ENCODE data around the gene CUEDC2. TPM values are rescaled to one million over a fixed set of nuclear protein-coding genes. Genes with fewer than 3 reads are reported as not detected.

The CUEDC2 gene
- total and polyA plus RNA-seq, 4 donors: 14.4 to 36.1 (median 24.1) TPM

- TF ChIP-seq GABPA (IDR thresholded peaks at IDR 0.05 in 1 of 2, conservative IDR thresholded peaks at IDR 0.05 in 1 of 2): no peak
- no peak for TF ChIP-seq JUND (IDR thresholded peaks at IDR 0.05)
- TF ChIP-seq EGR1 (IDR thresholded peaks at IDR 0.05; ENCODE audit: low read depth in 2 of 2): no peak
- no peak for TF ChIP-seq SP1 (IDR thresholded peaks at IDR 0.05)
- TF ChIP-seq HNF4A (conservative IDR thresholded peaks at IDR 0.05): no peak
Observed at GRCh38 chr10:102392306-102392705, 40.1 kb downstream of the CUEDC2 start (continued).

GRCh38 chr10:102389894-102390293 lies 42.5 kb downstream of the CUEDC2 start:
- Histone ChIP-seq H3K9me3 (ENCODE audit: control insufficient read depth in 4 of 4, low read length in 3 of 4) (no peaks in the 10 kb centered on the region), H3K27me3 (ENCODE audit: control insufficient read depth in 4 of 4, insufficient read depth in 4 of 4, low read length in 3 of 4) (no peaks in the 10 kb centered on the region), H3K36me3 (ENCODE audit: control insufficient read depth in 4 of 4, insufficient read depth in 3 of 4, low read depth in 1 of 4, low read length in 3 of 4) (no peaks in the 10 kb centered on the region), H3K4me3 (ENCODE audit: low read depth in 1 of 3, low read length in 3 of 3) (no peak overlapping the region), H3K27ac (ENCODE audit: low read depth in 1 of 2, low read length in 2 of 2) (no peak overlapping the region), H3K9ac (ENCODE audit: low read depth in 1 of 2, low read length in 2 of 2) (no peak overlapping the region), H3K4me1 (ENCODE audit: control insufficient read depth in 4 of 4, insufficient read depth in 4 of 4, low read length in 3 of 4) (peaks cover 0 to 6% (median 2%) of the 10 kb centered on the region in 4 donors)
- TF ChIP-seq ATF3 (IDR thresholded peaks at IDR 0.05) (no peak), EGR1 (IDR thresholded peaks at IDR 0.05; ENCODE audit: low read depth in 2 of 2) (no peak), HNF4A (conservative IDR thresholded peaks at IDR 0.05) (no peak), RXRA (IDR thresholded peaks at IDR 0.05) (no peak), HNF4G (IDR thresholded peaks at IDR 0.05) (no peak)
- TF ChIP-seq, protein P1, sequence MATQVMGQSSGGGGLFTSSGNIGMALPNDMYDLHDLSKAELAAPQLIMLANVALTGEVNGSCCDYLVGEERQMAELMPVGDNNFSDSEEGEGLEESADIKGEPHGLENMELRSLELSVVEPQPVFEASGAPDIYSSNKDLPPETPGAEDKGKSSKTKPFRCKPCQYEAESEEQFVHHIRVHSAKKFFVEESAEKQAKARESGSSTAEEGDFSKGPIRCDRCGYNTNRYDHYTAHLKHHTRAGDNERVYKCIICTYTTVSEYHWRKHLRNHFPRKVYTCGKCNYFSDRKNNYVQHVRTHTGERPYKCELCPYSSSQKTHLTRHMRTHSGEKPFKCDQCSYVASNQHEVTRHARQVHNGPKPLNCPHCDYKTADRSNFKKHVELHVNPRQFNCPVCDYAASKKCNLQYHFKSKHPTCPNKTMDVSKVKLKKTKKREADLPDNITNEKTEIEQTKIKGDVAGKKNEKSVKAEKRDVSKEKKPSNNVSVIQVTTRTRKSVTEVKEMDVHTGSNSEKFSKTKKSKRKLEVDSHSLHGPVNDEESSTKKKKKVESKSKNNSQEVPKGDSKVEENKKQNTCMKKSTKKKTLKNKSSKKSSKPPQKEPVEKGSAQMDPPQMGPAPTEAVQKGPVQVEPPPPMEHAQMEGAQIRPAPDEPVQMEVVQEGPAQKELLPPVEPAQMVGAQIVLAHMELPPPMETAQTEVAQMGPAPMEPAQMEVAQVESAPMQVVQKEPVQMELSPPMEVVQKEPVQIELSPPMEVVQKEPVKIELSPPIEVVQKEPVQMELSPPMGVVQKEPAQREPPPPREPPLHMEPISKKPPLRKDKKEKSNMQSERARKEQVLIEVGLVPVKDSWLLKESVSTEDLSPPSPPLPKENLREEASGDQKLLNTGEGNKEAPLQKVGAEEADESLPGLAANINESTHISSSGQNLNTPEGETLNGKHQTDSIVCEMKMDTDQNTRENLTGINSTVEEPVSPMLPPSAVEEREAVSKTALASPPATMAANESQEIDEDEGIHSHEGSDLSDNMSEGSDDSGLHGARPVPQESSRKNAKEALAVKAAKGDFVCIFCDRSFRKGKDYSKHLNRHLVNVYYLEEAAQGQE (IDR thresholded peaks at IDR 0.05): no peak
- TF ChIP-seq, protein P2, sequence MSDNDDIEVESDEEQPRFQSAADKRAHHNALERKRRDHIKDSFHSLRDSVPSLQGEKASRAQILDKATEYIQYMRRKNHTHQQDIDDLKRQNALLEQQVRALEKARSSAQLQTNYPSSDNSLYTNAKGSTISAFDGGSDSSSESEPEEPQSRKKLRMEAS (IDR thresholded peaks at IDR 0.05): no peak
- TF ChIP-seq, protein P3, sequence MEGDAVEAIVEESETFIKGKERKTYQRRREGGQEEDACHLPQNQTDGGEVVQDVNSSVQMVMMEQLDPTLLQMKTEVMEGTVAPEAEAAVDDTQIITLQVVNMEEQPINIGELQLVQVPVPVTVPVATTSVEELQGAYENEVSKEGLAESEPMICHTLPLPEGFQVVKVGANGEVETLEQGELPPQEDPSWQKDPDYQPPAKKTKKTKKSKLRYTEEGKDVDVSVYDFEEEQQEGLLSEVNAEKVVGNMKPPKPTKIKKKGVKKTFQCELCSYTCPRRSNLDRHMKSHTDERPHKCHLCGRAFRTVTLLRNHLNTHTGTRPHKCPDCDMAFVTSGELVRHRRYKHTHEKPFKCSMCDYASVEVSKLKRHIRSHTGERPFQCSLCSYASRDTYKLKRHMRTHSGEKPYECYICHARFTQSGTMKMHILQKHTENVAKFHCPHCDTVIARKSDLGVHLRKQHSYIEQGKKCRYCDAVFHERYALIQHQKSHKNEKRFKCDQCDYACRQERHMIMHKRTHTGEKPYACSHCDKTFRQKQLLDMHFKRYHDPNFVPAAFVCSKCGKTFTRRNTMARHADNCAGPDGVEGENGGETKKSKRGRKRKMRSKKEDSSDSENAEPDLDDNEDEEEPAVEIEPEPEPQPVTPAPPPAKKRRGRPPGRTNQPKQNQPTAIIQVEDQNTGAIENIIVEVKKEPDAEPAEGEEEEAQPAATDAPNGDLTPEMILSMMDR (IDR thresholded peaks at IDR 0.05; ENCODE audit: low read depth, low read length, missing input control): no peak
- 94% methylated on average over 3 of the region's 3 CpGs for WGBS
- no peak for DNase-seq (ENCODE audit: low spot score)

DNA sequence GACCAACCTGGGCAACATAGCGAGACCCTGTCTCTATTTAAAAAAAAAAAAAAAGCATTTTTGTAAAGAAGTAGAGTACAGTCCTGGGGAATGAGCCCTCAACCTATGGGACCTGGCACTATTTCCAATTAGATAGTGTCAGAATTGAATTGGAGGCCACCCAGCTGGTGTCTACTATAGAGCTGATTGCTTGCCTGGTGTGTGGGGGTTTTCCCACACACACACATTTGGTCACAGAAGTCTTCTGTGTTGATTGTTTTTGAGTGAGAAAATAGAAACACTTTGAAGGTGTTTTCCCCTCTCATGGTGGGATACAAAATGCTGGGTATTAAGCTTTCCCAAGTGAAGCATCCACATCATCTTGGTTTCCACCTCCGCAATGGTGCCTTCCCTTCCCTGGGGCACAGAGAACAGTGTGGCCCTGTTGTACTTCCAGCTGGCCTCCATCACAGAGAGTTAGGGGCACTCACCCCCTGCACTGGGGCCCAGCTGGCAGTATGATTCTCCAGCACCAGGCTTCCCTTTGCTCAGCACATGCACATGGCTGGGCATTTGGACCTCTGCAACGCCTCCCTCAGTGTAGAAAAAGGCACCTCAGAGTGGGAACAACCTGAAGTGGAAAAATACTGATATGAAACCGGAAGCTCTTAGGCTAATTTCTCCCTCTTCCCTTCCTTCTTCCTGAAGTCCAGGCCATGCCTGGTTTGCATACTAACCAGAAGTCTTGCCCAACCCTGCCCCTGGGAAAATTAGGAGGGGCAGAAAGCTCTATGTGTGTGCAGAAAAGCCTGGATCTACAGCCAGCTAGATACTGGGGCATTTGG lies 47.6 kb downstream of the CUEDC2 start:
- Histone ChIP-seq H3K9me3 (ENCODE audit: control insufficient read depth in 4 of 4, low read length in 3 of 4) (no peaks in the 10 kb centered on the region), H3K27ac (ENCODE audit: low read depth in 1 of 2, low read length in 2 of 2) (no peak overlapping the region), H3K27me3 (ENCODE audit: control insufficient read depth in 4 of 4, insufficient read depth in 4 of 4, low read length in 3 of 4) (no peaks in the 10 kb centered on the region), H3K36me3 (ENCODE audit: control insufficient read depth in 4 of 4, insufficient read depth in 3 of 4, low read depth in 1 of 4, low read length in 3 of 4) (peaks cover 11 to 30% (median 17%) of the 10 kb centered on the region in 4 donors), H3K9ac (ENCODE audit: low read depth in 1 of 2, low read length in 2 of 2) (no peak overlapping the region), H3K4me1 (ENCODE audit: control insufficient read depth in 4 of 4, insufficient read depth in 4 of 4, low read length in 3 of 4) (no peaks in the 10 kb centered on the region), H3K4me3 (ENCODE audit: low read depth in 1 of 3, low read length in 3 of 3) (no peak overlapping the region)
- DNase-seq (ENCODE audit: low spot score): no peak
- TF ChIP-seq EGR1 (IDR thresholded peaks at IDR 0.05; ENCODE audit: low read depth in 2 of 2) (no peak), RAD21 (IDR thresholded peaks at IDR 0.05) (no peak), ATF3 (IDR thresholded peaks at IDR 0.05) (no peak), YY1 (IDR thresholded peaks at IDR 0.05) (no peak), GABPA (IDR thresholded peaks at IDR 0.05 in 1 of 2, conservative IDR thresholded peaks at IDR 0.05 in 1 of 2) (no peak), FOXA1 (IDR thresholded peaks at IDR 0.05) (no peak), TAF1 (conservative IDR thresholded peaks at IDR 0.05) (no peak), JUND (IDR thresholded peaks at IDR 0.05) (no peak), FOXA2 (IDR thresholded peaks at IDR 0.05) (no peak), ZBTB33 (IDR thresholded peaks at IDR 0.05) (no peak), RXRA (IDR thresholded peaks at IDR 0.05) (no peak)
- TF ChIP-seq, protein P3 (IDR thresholded peaks at IDR 0.05; ENCODE audit: low read depth, low read length, missing input control): no peak
- TF ChIP-seq, protein P2 (IDR thresholded peaks at IDR 0.05): no peak
- WGBS: 76% methylated on average over 4 of the region's 4 CpGs

Measured in liver (tissue), 9 donors.